ENCODE data around the gene SLC7A10.

DNA sequence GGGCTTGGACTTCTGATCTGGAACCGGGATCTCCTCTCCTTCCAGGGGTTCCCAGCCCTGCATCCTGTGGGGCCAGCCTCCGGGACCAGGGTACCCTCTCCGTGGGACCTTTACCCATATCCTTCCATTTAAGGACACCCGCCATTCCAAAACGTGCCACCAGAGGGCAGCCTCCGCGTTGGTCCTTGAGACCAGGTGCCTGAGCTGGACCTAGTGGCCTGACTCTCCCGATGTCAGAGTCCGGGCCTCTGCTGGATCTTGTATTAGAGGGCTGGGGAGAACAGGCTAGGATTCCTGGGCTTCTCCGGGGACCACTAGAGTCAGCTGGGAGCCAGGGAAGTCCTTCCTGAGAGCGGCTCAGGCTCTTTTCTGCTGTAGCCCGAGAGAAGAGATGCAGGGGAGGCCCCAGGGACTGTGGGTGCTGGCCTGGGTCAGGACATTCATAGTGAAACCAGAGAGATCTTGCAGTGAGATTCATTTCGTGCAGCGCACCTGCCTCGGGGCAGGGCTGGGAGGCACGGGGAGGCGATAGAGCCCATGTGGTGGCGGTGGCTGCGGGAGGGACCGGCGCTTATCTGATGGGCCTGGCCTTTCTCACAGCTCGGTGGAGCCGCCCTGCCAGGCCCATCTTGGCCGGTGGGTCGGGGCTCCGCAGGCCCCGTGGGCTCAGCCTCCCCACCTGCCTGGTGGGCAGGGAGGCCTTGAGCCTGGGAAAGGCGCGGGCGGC, 9.8 kb upstream of the SLC7A10 start:
- TF ChIP-seq, protein P1, sequence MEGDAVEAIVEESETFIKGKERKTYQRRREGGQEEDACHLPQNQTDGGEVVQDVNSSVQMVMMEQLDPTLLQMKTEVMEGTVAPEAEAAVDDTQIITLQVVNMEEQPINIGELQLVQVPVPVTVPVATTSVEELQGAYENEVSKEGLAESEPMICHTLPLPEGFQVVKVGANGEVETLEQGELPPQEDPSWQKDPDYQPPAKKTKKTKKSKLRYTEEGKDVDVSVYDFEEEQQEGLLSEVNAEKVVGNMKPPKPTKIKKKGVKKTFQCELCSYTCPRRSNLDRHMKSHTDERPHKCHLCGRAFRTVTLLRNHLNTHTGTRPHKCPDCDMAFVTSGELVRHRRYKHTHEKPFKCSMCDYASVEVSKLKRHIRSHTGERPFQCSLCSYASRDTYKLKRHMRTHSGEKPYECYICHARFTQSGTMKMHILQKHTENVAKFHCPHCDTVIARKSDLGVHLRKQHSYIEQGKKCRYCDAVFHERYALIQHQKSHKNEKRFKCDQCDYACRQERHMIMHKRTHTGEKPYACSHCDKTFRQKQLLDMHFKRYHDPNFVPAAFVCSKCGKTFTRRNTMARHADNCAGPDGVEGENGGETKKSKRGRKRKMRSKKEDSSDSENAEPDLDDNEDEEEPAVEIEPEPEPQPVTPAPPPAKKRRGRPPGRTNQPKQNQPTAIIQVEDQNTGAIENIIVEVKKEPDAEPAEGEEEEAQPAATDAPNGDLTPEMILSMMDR (IDR thresholded peaks at IDR 0.05), result peak; percentile 88
- TF ChIP-seq NFIC (IDR thresholded peaks at IDR 0.05; ENCODE audit: borderline replicate concordance) (no peak), JUND (IDR thresholded peaks at IDR 0.05) (no peak), RCOR1 (IDR thresholded peaks at IDR 0.05; ENCODE audit: low read length) (peak; percentile 25; the same call in 1 of the 2 replicates), EZH2phosphoT487 (IDR thresholded peaks at IDR 0.05; ENCODE audit: borderline replicate concordance, low read depth) (no peak), TCF12 (IDR thresholded peaks at IDR 0.05) (no peak), EP300 (IDR thresholded peaks at IDR 0.05; ENCODE audit: borderline replicate concordance in 1 of 2, low read depth in 1 of 2, low read length in 1 of 2) (no peak), GABPA (IDR thresholded peaks at IDR 0.05; ENCODE audit: low read depth) (no peak)
- TF ChIP-seq, protein P2, sequence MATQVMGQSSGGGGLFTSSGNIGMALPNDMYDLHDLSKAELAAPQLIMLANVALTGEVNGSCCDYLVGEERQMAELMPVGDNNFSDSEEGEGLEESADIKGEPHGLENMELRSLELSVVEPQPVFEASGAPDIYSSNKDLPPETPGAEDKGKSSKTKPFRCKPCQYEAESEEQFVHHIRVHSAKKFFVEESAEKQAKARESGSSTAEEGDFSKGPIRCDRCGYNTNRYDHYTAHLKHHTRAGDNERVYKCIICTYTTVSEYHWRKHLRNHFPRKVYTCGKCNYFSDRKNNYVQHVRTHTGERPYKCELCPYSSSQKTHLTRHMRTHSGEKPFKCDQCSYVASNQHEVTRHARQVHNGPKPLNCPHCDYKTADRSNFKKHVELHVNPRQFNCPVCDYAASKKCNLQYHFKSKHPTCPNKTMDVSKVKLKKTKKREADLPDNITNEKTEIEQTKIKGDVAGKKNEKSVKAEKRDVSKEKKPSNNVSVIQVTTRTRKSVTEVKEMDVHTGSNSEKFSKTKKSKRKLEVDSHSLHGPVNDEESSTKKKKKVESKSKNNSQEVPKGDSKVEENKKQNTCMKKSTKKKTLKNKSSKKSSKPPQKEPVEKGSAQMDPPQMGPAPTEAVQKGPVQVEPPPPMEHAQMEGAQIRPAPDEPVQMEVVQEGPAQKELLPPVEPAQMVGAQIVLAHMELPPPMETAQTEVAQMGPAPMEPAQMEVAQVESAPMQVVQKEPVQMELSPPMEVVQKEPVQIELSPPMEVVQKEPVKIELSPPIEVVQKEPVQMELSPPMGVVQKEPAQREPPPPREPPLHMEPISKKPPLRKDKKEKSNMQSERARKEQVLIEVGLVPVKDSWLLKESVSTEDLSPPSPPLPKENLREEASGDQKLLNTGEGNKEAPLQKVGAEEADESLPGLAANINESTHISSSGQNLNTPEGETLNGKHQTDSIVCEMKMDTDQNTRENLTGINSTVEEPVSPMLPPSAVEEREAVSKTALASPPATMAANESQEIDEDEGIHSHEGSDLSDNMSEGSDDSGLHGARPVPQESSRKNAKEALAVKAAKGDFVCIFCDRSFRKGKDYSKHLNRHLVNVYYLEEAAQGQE (IDR thresholded peaks at IDR 0.05; ENCODE audit: low read depth, low read length), result no peak
- TF ChIP-seq, protein P3, sequence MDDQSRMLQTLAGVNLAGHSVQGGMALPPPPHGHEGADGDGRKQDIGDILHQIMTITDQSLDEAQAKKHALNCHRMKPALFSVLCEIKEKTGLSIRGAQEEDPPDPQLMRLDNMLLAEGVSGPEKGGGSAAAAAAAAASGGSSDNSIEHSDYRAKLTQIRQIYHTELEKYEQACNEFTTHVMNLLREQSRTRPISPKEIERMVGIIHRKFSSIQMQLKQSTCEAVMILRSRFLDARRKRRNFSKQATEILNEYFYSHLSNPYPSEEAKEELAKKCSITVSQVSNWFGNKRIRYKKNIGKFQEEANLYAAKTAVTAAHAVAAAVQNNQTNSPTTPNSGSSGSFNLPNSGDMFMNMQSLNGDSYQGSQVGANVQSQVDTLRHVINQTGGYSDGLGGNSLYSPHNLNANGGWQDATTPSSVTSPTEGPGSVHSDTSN (IDR thresholded peaks at IDR 0.05), result no peak

All from SK-N-SH (cell line).